PC-9 (cell line): ENCODE measurements around the gene ZBED4.

Experiments used
- CTCF ChIP-seq: fragments of 200-600 bp; sonication (generic); conservative IDR thresholded peaks from 2 replicates; pipeline ENCODE4 v1.6.1; 2017; ENCODE audit warnings: mixed run types, antibody characterized with exemption, mild to moderate bottlenecking, moderate library complexity
- EZH2 ChIP-seq: fragments of 200-600 bp; sonication (generic); IDR thresholded peaks from 2 replicates; pipeline ENCODE4 v1.8.0; 2017; ENCODE audit warnings: antibody characterized with exemption, low read depth

- TF ChIP-seq CTCF (no peak), EZH2 (no peak)
Measured at GRCh38 chr22:49850959-49851802, 2.5 kb upstream of the ZBED4 start.
